Measurements from ENCODE around the gene TOX4. TPM values are rescaled to one million over a fixed set of nuclear protein-coding genes. Genes with fewer than 3 reads are reported as not detected.
A peak's percentile ranks its signal among the peaks of the same experiment; 100 is the strongest.

The TOX4 gene
- total RNA-seq, 1 donor from 2014 or later = 19.6 TPM

- no peak for FAIRE-seq
- peak in 1 of 2 donors; percentile 26 for DNase-seq (ENCODE audit: low spot score in 2 of 2)
Measured at GRCh38 chr14:21498540-21499526, 21.8 kb downstream of the TOX4 start.

GRCh38 chr14:21501568-21501967, 24.6 kb downstream of the TOX4 start:
- DNase-seq (ENCODE audit: low spot score in 2 of 2) (no peak), FAIRE-seq (no peak)

- FAIRE-seq (no peak), DNase-seq (ENCODE audit: low spot score in 2 of 2) (no peak)
Measured at GRCh38 chr14:21503376-21503775, 26.4 kb downstream of the TOX4 start.

- DNase-seq (ENCODE audit: low spot score in 2 of 2) (no peak), FAIRE-seq (no peak)
Measured at GRCh38 chr14:21505012-21505553, 28.1 kb downstream of the TOX4 start.

GRCh38 chr14:21506557-21506956, 29.6 kb downstream of the TOX4 start:
- DNase-seq (ENCODE audit: low spot score in 2 of 2) (no peak), FAIRE-seq (no peak)

GRCh38 chr14:21509432-21510143, 32.6 kb downstream of the TOX4 start:
- FAIRE-seq (no peak), DNase-seq (ENCODE audit: low spot score in 2 of 2) (no peak)

GRCh38 chr14:21510735-21511657, 34.0 kb downstream of the TOX4 start, which contains the start of gene METTL3:
Gene METTL3, minus strand, starts transcription at chr14:21511340. Its CDS starts 117 bp downstream, at chr14:21511223.
- DNase-seq (ENCODE audit: low spot score in 2 of 2) (peak; percentile 72 to 89), FAIRE-seq (peak; percentile 87)

GRCh38 chr14:21514341-21514740, 37.3 kb downstream of the TOX4 start:
- FAIRE-seq = no peak
- DNase-seq (ENCODE audit: low spot score in 2 of 2) = no peak

GRCh38 chr14:21518725-21519124, 41.7 kb downstream of the TOX4 start:
- FAIRE-seq (no peak), DNase-seq (ENCODE audit: low spot score in 2 of 2) (no peak)

GRCh38 chr14:21520767-21521166, 43.8 kb downstream of the TOX4 start:
- DNase-seq (ENCODE audit: low spot score in 2 of 2) = no peak
- no peak for FAIRE-seq

- DNase-seq (ENCODE audit: low spot score in 2 of 2) = no peak
- no peak for FAIRE-seq
Measured at GRCh38 chr14:21521501-21521900, 44.5 kb downstream of the TOX4 start.

GRCh38 chr14:21523203-21523602, 46.2 kb downstream of the TOX4 start:
- no peak for DNase-seq (ENCODE audit: low spot score in 2 of 2)
- FAIRE-seq = no peak

GRCh38 chr14:21524575-21525490, 47.8 kb downstream of the TOX4 start:
- no peak for DNase-seq (ENCODE audit: low spot score in 2 of 2)
- FAIRE-seq = no peak

GRCh38 chr14:21525571-21525961, 48.6 kb downstream of the TOX4 start:
- DNase-seq (ENCODE audit: low spot score in 2 of 2) (no peak), FAIRE-seq (no peak)

GRCh38 chr14:21525962-21526671, 49.1 kb downstream of the TOX4 start, which contains the start of gene SALL2:
Gene SALL2, minus strand, starts transcription at chr14:21526346. Its CDS starts 219 bp downstream, at chr14:21526127.
- peak; percentile 55 to 77 for DNase-seq (ENCODE audit: low spot score in 2 of 2)
- FAIRE-seq = no peak

- DNase-seq (ENCODE audit: low spot score in 2 of 2) = no peak
- FAIRE-seq = no peak
Measured at GRCh38 chr14:21526672-21527317, 49.8 kb downstream of the TOX4 start.

- FAIRE-seq = no peak
- no peak for DNase-seq (ENCODE audit: low spot score in 2 of 2)
Measured at GRCh38 chr14:21527318-21527679, 50.3 kb downstream of the TOX4 start.
